ENCODE measurements around the gene HEG1.

GRCh38 chr3:124960698-124961097, 95.1 kb downstream of the HEG1 start:
- no peak for TF ChIP-seq ZBTB7A (IDR thresholded peaks at IDR 0.05; ENCODE audit: low read depth)
- TF ChIP-seq TAF1 (IDR thresholded peaks at IDR 0.05; ENCODE audit: low read depth) = no peak
- TF ChIP-seq EP300 (IDR thresholded peaks at IDR 0.05; ENCODE audit: borderline replicate concordance) = no peak
- no peak for TF ChIP-seq RAD21 (IDR thresholded peaks at IDR 0.05; ENCODE audit: low read depth)
- TF ChIP-seq REST (IDR thresholded peaks at IDR 0.05; ENCODE audit: low read depth) = no peak
- TF ChIP-seq MAX (IDR thresholded peaks at IDR 0.05) = no peak
- no peak for TF ChIP-seq FOXM1 (IDR thresholded peaks at IDR 0.05; ENCODE audit: borderline replicate concordance, low read depth)
- no peak for TF ChIP-seq CEBPB (IDR thresholded peaks at IDR 0.05)
- TF ChIP-seq NFIC (IDR thresholded peaks at IDR 0.05) = no peak
- no peak for TF ChIP-seq CREB1 (IDR thresholded peaks at IDR 0.05; ENCODE audit: low read depth)
- no peak for TF ChIP-seq YY1 (IDR thresholded peaks at IDR 0.05; ENCODE audit: low read depth)
- TF ChIP-seq TEAD4 (IDR thresholded peaks at IDR 0.05) = no peak
- no peak for TF ChIP-seq TCF12 (IDR thresholded peaks at IDR 0.05; ENCODE audit: low read depth)
